SK-N-SH treated with all-trans-retinoic acid at 6 μM for 48 hours (cell line): ENCODE measurements around the gene RNF167.

Experiments
- ATAC-seq: fragments of 200-7000 bp; cut with Tn5 transposase; 3 replicates; pipeline ENCODE4 v1.9.1; 2020; ENCODE audit warnings: mild to moderate bottlenecking, moderate library complexity
- ARNTL ChIP-seq: fragments of 450-650 bp; formaldehyde crosslinking; IDR thresholded peaks from 2 replicates; pipeline ENCODE4 v1.5.0; 2020; ENCODE audit warnings: low read depth, mild to moderate bottlenecking, moderate library complexity, borderline replicate concordance
- BACH2 ChIP-seq: fragments of 250-450 bp; sonication (Bioruptor Pico); IDR thresholded peaks from 2 replicates; pipeline ENCODE4 v1.9.0; 2021; ENCODE audit warnings: mild to moderate bottlenecking, borderline replicate concordance
- CSRNP3 ChIP-seq: fragments of 250-450 bp; sonication (Bioruptor Pico); IDR thresholded peaks from 2 replicates; pipeline ENCODE4 v1.5.1; 2021; ENCODE audit warnings: mild to moderate bottlenecking, moderate library complexity
- ESRRG ChIP-seq: fragments of 250-450 bp; sonication (Bioruptor Pico); IDR thresholded peaks from 2 replicates; pipeline ENCODE4 v1.6.1; 2021; ENCODE audit warnings: mild to moderate bottlenecking
- ISL1 ChIP-seq: fragments of 250-450 bp; sonication (Bioruptor Pico); IDR thresholded peaks from 2 replicates; pipeline ENCODE4 v2.1.2; 2022; ENCODE audit warnings: mild to moderate bottlenecking, moderate library complexity
- OSR1 ChIP-seq: fragments of 250-450 bp; sonication (Bioruptor Pico); IDR thresholded peaks from 2 replicates; pipeline ENCODE4 v1.8.0; 2022; ENCODE audit warnings: moderate library complexity, mild to moderate bottlenecking, inconsistent platforms
- RARB ChIP-seq: fragments of 250-450 bp; sonication (Bioruptor Pico); IDR thresholded peaks from 2 replicates; pipeline ENCODE4 v1.8.0; 2021; ENCODE audit warnings: mild to moderate bottlenecking, moderate library complexity
- TCF4 ChIP-seq: fragments of 250-450 bp; sonication (Bioruptor Pico); IDR thresholded peaks from 2 replicates; pipeline ENCODE4 v1.8.0; 2021; ENCODE audit warnings: mild to moderate bottlenecking, moderate library complexity, borderline replicate concordance
- ZC3H10 ChIP-seq: fragments of 250-450 bp; sonication (Bioruptor Pico); IDR thresholded peaks from 2 replicates; pipeline ENCODE4 v1.5.1; 2021; ENCODE audit warnings: mild to moderate bottlenecking, moderate library complexity
- ZFP3 ChIP-seq: fragments of 250-450 bp; sonication (Bioruptor Pico); IDR thresholded peaks from 2 replicates; pipeline ENCODE4 v1.5.0; 2020; ENCODE audit warnings: mild to moderate bottlenecking, moderate library complexity
- ZFP30 ChIP-seq: fragments of 450-650 bp; formaldehyde crosslinking; IDR thresholded peaks from 2 replicates; pipeline ENCODE4 v1.5.0; 2022; ENCODE audit warnings: mild to moderate bottlenecking, moderate library complexity
- ZNF565 ChIP-seq: fragments of 450-650 bp; formaldehyde crosslinking; conservative IDR thresholded peaks from 2 replicates; pipeline ENCODE4 v1.5.0; 2020; ENCODE audit warnings: low read depth, mild to moderate bottlenecking, moderate library complexity
- ZNF70 ChIP-seq: fragments of 450-650 bp; formaldehyde crosslinking; IDR thresholded peaks from 2 replicates; pipeline ENCODE4 v1.5.0; 2020; ENCODE audit warnings: mild to moderate bottlenecking, moderate library complexity
- ZNF8 ChIP-seq: fragments of 450-650 bp; formaldehyde crosslinking; IDR thresholded peaks from 2 replicates; pipeline ENCODE4 v1.5.0; 2020; ENCODE audit warnings: mild to moderate bottlenecking, moderate library complexity
- TF ChIP-seq, protein P1 (sequence below): fragments of 250-450 bp; sonication (Bioruptor Pico); IDR thresholded peaks from 2 replicates; pipeline ENCODE4 v1.8.0; 2020; ENCODE audit warnings: mild to moderate bottlenecking, moderate library complexity, borderline replicate concordance
- TF ChIP-seq, protein P2 (sequence below): fragments of 250-450 bp; sonication (Bioruptor Pico); IDR thresholded peaks from 2 replicates; pipeline ENCODE4 v1.5.0; 2020; ENCODE audit warnings: mild to moderate bottlenecking, moderate library complexity
- TF ChIP-seq, protein P3 (sequence below): fragments of 250-450 bp; sonication (Bioruptor Pico); IDR thresholded peaks from 2 replicates; pipeline ENCODE4 v1.5.1; 2020; ENCODE audit warnings: low read depth, mild to moderate bottlenecking, moderate library complexity

Gene RNF167

GRCh38 chr17:4940555-4941318, 669 bp downstream of the RNF167 start:
- ATAC-seq: peak; percentile 73
- TF ChIP-seq ESRRG (CRISPR knock-in tag): no peak
- no peak for TF ChIP-seq RARB (CRISPR knock-in tag)
- TF ChIP-seq ZNF8 (CRISPR knock-in tag): no peak
- no peak for TF ChIP-seq ZC3H10
- no peak for TF ChIP-seq CSRNP3 (CRISPR knock-in tag)
- TF ChIP-seq, protein P1, sequence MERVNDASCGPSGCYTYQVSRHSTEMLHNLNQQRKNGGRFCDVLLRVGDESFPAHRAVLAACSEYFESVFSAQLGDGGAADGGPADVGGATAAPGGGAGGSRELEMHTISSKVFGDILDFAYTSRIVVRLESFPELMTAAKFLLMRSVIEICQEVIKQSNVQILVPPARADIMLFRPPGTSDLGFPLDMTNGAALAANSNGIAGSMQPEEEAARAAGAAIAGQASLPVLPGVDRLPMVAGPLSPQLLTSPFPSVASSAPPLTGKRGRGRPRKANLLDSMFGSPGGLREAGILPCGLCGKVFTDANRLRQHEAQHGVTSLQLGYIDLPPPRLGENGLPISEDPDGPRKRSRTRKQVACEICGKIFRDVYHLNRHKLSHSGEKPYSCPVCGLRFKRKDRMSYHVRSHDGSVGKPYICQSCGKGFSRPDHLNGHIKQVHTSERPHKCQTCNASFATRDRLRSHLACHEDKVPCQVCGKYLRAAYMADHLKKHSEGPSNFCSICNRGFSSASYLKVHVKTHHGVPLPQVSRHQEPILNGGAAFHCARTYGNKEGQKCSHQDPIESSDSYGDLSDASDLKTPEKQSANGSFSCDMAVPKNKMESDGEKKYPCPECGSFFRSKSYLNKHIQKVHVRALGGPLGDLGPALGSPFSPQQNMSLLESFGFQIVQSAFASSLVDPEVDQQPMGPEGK (CRISPR knock-in tag): no peak
- TF ChIP-seq TCF4 (CRISPR knock-in tag): no peak
- no peak for TF ChIP-seq ARNTL
- TF ChIP-seq ISL1 (CRISPR knock-in tag): no peak
- TF ChIP-seq OSR1: no peak
- TF ChIP-seq, protein P2, sequence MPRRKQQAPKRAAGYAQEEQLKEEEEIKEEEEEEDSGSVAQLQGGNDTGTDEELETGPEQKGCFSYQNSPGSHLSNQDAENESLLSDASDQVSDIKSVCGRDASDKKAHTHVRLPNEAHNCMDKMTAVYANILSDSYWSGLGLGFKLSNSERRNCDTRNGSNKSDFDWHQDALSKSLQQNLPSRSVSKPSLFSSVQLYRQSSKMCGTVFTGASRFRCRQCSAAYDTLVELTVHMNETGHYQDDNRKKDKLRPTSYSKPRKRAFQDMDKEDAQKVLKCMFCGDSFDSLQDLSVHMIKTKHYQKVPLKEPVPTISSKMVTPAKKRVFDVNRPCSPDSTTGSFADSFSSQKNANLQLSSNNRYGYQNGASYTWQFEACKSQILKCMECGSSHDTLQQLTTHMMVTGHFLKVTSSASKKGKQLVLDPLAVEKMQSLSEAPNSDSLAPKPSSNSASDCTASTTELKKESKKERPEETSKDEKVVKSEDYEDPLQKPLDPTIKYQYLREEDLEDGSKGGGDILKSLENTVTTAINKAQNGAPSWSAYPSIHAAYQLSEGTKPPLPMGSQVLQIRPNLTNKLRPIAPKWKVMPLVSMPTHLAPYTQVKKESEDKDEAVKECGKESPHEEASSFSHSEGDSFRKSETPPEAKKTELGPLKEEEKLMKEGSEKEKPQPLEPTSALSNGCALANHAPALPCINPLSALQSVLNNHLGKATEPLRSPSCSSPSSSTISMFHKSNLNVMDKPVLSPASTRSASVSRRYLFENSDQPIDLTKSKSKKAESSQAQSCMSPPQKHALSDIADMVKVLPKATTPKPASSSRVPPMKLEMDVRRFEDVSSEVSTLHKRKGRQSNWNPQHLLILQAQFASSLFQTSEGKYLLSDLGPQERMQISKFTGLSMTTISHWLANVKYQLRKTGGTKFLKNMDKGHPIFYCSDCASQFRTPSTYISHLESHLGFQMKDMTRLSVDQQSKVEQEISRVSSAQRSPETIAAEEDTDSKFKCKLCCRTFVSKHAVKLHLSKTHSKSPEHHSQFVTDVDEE (CRISPR knock-in tag): no peak
- TF ChIP-seq ZNF70 (CRISPR knock-in tag): no peak
- TF ChIP-seq ZFP30 (CRISPR knock-in tag): no peak
- TF ChIP-seq ZNF565: no peak
- TF ChIP-seq BACH2 (CRISPR knock-in tag): no peak
- TF ChIP-seq, protein P3, sequence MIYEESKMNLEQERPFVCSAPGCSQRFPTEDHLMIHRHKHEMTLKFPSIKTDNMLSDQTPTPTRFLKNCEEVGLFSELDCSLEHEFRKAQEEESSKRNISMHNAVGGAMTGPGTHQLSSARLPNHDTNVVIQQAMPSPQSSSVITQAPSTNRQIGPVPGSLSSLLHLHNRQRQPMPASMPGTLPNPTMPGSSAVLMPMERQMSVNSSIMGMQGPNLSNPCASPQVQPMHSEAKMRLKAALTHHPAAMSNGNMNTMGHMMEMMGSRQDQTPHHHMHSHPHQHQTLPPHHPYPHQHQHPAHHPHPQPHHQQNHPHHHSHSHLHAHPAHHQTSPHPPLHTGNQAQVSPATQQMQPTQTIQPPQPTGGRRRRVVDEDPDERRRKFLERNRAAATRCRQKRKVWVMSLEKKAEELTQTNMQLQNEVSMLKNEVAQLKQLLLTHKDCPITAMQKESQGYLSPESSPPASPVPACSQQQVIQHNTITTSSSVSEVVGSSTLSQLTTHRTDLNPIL: no peak
- no peak for TF ChIP-seq ZFP3 (CRISPR knock-in tag)

GRCh38 chr17:4941319-4941610, 1.2 kb downstream of the RNF167 start:
- TF ChIP-seq ZC3H10 (no peak), ARNTL (no peak), ZNF8 (CRISPR knock-in tag) (no peak), CSRNP3 (CRISPR knock-in tag) (no peak), RARB (CRISPR knock-in tag) (no peak), ESRRG (CRISPR knock-in tag) (no peak)
- TF ChIP-seq, protein P3: no peak
- no peak for ATAC-seq

DNA sequence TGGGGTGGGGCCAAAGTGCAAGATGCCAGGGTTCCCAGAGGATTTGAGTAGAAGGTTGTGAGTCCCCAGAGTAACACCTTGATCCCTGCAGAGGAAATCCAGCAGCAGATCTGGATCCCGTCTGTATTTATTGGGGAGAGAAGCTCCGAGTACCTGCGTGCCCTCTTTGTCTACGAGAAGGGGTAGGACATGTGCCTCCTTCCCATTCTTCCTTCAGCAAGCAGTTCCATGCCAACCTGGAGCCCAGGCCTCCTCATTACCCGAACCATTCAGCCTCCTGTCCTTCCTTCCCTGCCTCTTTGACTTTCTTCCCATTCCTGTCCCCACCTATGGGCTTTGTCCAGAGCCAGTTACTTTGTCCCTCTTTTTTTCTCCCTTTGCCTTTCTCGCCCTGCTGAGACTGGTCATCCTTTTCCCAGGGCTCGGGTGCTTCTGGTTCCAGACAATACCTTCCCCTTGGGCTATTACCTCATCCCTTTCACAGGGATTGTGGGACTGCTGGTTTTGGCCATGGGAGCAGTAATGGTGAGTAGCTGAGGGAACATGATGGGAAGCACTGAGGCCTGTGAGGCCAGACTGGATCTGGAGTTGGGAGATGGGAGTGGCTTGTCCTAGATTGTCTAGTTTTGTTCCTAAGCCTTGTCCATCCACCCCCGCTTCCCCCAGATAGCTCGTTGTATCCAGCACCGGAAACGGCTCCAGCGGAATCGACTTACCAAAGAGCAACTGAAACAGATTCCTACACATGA, 2.9 kb downstream of the RNF167 start:
- TF ChIP-seq ESRRG (CRISPR knock-in tag) (no peak), ZC3H10 (no peak), TCF4 (CRISPR knock-in tag) (no peak), RARB (CRISPR knock-in tag) (no peak), OSR1 (no peak), BACH2 (CRISPR knock-in tag) (no peak)
- TF ChIP-seq, protein P3: no peak
- TF ChIP-seq, protein P2 (CRISPR knock-in tag): no peak
- TF ChIP-seq, all 23 proteins: peak for 0
- ATAC-seq: no peak
